Activated CD8-positive, alpha-beta T cell treated with anti-CD3 and anti-CD28 coated beads for 36 hours (primary cell): Measurements from ENCODE around the gene RARRES1. TPM values are rescaled to one million over a fixed set of nuclear protein-coding genes. Genes with fewer than 3 reads are reported as not detected.
A peak's percentile ranks its signal among the peaks of the same experiment; 100 is the strongest.

Experiments used
- ATAC-seq: fragments of 200-7000 bp; cut with Tn5 transposase; one replicate; pipeline ENCODE4 v1.10.0; 2021; ENCODE audit warnings: mild to moderate bottlenecking, moderate library complexity
- CTCF ChIA-PET: fragments of 350-600 bp; sonication (Branson Sonifier 250); formaldehyde crosslinking; loops from one replicate; lab custom pipeline; 2021; ENCODE audit warnings: antibody characterized with exemption; lab: Charles Lee
- POLR2A ChIA-PET: fragments of 350-600 bp; sonication (Branson Sonifier 250); formaldehyde crosslinking; loops from one replicate; lab custom pipeline; 2021; ENCODE audit warnings: antibody characterized with exemption; lab: Charles Lee
- DNase-seq: peaks from one replicate; pipeline ENCODE4 v3.0.0-alpha.2; 2020
- H3K27ac Mint-ChIP-seq: one replicate; pipeline ENCODE4 v1.8.0; 2021; ENCODE audit warnings: mild to moderate bottlenecking, mixed read lengths
- H3K27me3 Mint-ChIP-seq: one replicate; pipeline ENCODE4 v1.8.0; 2021; ENCODE audit warnings: mixed read lengths
- H3K36me3 Mint-ChIP-seq: one replicate; pipeline ENCODE4 v1.8.0; 2021; ENCODE audit warnings: low read depth, mixed read lengths
- H3K4me1 Mint-ChIP-seq: one replicate; pipeline ENCODE4 v1.8.0; 2021; ENCODE audit warnings: low read depth, mixed read lengths
- H3K4me3 Mint-ChIP-seq: one replicate; pipeline ENCODE4 v1.8.0; 2021; ENCODE audit warnings: mild to moderate bottlenecking, moderate library complexity, mixed read lengths
- H3K9me3 Mint-ChIP-seq: one replicate; pipeline ENCODE4 v1.8.0; 2021; ENCODE audit warnings: mixed read lengths
- intact Hi-C: fragments of 100-400 bp; cut with micrococcal nuclease; formaldehyde crosslinking; loops from one replicate; pipeline ENCODE4 v1.10.0; 2022
- total RNA-seq, 2 experiments: library from RNA; stranded (reverse); gene quantifications; one replicate each; pipeline ENCODE4 v1.2.3, GENCODE V29; 2021
- TF ChIP-seq, protein P1 (sequence below): fragments of 200-600 bp; IDR thresholded peaks from one replicate; pipeline ENCODE4 v1.8.0; 2022; ENCODE audit warnings: antibody characterized with exemption, mild to moderate bottlenecking

Gene RARRES1, protein sequence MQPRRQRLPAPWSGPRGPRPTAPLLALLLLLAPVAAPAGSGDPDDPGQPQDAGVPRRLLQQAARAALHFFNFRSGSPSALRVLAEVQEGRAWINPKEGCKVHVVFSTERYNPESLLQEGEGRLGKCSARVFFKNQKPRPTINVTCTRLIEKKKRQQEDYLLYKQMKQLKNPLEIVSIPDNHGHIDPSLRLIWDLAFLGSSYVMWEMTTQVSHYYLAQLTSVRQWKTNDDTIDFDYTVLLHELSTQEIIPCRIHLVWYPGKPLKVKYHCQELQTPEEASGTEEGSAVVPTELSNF
- total RNA-seq: not detected

DNA sequence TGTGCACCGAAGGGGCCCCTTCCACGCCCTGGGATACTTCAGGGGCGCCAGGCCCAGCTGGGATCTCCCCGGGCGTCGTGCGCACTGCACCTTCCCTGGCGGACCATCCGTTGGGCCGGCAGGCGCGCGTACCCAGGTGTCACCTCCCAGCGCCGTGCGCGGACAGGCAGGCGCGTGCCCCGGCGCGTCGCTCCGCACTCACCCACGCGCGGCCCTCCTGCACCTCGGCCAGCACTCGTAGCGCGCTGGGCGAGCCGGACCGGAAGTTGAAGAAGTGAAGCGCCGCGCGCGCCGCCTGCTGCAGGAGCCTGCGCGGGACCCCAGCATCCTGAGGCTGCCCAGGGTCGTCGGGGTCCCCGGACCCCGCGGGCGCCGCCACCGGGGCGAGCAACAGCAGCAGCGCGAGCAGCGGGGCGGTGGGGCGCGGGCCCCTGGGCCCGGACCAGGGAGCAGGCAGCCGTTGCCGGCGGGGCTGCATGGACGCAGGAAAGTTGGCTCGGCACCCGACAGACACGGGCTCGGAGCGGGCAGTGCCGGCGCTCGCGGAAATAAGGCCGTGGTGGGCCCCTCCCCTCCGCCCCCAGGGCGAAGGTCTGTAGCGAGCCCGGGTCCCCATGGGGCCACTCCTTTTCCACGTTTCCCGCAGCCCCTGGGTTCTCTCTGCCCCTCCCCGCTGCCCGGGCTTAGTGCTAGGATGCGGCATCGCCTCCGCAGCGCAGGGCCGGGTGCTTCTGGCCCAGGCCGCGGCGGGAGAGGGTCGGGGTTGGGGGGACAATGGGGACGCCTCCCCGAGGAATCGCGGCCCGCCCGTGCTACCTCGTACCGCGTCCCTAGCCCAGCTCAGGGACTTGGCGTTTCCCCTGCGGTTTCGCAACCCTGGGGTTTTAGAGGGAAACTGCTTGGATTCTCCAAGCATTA is at the start of gene RARRES1:
RARRES1 (minus strand) TSS at position 520 of the 918 bp plus-strand sequence; CDS start at position 478, 42 bp downstream.
- ATAC-seq (peak; percentile 72), DNase-seq (peak; percentile 63)
- no peak within 1 kb of the TSS for H3K27ac Mint-ChIP-seq
- H3K36me3 Mint-ChIP-seq: peaks cover 14% of the 10 kb centered on the region
- TF ChIP-seq, protein P1, sequence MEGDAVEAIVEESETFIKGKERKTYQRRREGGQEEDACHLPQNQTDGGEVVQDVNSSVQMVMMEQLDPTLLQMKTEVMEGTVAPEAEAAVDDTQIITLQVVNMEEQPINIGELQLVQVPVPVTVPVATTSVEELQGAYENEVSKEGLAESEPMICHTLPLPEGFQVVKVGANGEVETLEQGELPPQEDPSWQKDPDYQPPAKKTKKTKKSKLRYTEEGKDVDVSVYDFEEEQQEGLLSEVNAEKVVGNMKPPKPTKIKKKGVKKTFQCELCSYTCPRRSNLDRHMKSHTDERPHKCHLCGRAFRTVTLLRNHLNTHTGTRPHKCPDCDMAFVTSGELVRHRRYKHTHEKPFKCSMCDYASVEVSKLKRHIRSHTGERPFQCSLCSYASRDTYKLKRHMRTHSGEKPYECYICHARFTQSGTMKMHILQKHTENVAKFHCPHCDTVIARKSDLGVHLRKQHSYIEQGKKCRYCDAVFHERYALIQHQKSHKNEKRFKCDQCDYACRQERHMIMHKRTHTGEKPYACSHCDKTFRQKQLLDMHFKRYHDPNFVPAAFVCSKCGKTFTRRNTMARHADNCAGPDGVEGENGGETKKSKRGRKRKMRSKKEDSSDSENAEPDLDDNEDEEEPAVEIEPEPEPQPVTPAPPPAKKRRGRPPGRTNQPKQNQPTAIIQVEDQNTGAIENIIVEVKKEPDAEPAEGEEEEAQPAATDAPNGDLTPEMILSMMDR: no peak
- peaks cover 2% of the 10 kb centered on the region for H3K27me3 Mint-ChIP-seq
- peaks cover 9% of the 10 kb centered on the region for H3K9me3 Mint-ChIP-seq
- peak within 1 kb of the TSS; percentile 56 for H3K4me3 Mint-ChIP-seq
- intact Hi-C loops: no loop called here
- peaks cover 16% of the 10 kb centered on the region for H3K4me1 Mint-ChIP-seq
- ChIA-PET POLR2A (no interaction called here), CTCF (no interaction called here)

DNA sequence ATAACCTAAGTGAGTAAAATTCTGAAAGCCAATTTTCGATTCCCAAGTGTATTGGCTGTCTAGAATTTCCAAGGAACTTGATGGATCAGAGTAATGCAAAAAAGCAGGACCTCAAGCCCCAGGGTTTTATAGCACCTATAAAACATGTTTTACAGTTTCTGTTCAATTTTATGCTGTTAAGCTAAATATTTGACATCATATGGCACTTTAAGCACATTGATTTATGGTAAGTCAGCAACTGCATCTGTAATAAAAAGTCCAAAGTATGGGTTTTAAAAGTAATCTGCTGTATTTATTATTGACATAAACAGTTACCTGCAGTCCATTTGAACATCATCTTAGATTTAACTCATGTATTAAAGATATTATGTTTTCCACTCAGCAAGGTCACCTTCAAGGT is 49.6 kb upstream of the RARRES1 start:
- intact Hi-C loops: no loop called here
- Mint-ChIP-seq H3K27me3 (no peaks in the 10 kb centered on the region), H3K27ac (no peak overlapping the region), H3K4me1 (no peaks in the 10 kb centered on the region), H3K36me3 (no peaks in the 10 kb centered on the region), H3K9me3 (peaks cover 3% of the 10 kb centered on the region), H3K4me3 (no peak overlapping the region)
- ATAC-seq: no peak
- no peak for DNase-seq
- ChIA-PET POLR2A (no interaction called here), CTCF (no interaction called here)
- TF ChIP-seq, protein P1: no peak

DNA sequence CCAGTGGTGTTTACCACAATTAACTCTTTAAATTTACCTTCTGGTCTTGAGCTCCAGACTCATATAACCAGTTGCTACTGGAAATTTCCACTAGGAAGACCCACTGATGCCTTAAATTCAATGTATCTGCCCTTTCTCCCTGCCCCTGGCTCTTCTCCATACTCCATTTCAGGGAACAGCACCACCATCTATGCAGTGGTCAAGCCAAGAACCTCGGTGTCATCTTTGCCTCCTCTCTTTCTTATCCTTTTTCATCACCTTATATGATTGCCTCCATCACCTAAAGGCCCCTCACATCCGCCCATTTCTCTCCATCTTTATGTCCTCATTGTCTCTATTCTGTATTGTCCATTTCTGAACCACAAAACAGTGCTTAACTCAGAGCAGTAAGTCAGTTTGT is 48.9 kb upstream of the RARRES1 start:
- intact Hi-C loops: no loop called here
- POLR2A ChIA-PET: no interaction called here
- DNase-seq (no peak), ATAC-seq (no peak)
- no peaks in the 10 kb centered on the region for H3K36me3 Mint-ChIP-seq
- no peaks in the 10 kb centered on the region for H3K9me3 Mint-ChIP-seq
- no peaks in the 10 kb centered on the region for H3K4me1 Mint-ChIP-seq
- TF ChIP-seq, protein P1: no peak
- no peaks in the 10 kb centered on the region for H3K27me3 Mint-ChIP-seq
- no peak overlapping the region for H3K4me3 Mint-ChIP-seq
- no peak overlapping the region for H3K27ac Mint-ChIP-seq
- CTCF ChIA-PET: interaction anchor here (1.9 kb wide), 1 partner anchor 10 kb away, joined by 8 read pairs; no protein-coding TSS in a partner anchor

DNA sequence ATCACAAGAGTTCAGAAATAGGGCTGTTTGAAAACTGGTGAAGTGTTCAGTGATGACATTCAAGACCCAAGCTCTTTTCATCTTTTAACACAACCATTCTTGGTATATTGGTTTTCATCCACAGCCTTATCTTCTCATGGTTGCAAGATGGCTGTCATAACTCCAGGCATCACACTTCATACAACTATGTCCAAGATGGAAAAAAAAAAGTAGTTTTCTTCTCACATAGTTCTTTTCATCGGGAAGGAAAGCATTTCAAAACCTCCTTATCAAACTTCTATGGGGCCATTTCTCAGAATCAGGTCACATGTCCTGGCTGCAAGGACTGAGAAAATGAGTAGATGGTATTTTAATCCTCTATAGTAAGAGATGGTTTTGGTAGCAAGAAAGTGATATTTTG is 48.5 kb upstream of the RARRES1 start:
- intact Hi-C loops: no loop called here
- no peak overlapping the region for H3K4me3 Mint-ChIP-seq
- no peaks in the 10 kb centered on the region for H3K9me3 Mint-ChIP-seq
- no peaks in the 10 kb centered on the region for H3K36me3 Mint-ChIP-seq
- ATAC-seq (no peak), DNase-seq (no peak)
- TF ChIP-seq, protein P1: no peak
- POLR2A ChIA-PET: no interaction called here
- CTCF ChIA-PET: interaction anchor here (0.9 to 1.9 kb wide), 4 partner anchors 11 to 122 kb away, joined by 3 to 8 read pairs (median 4); no protein-coding TSS in a partner anchor
- no peaks in the 10 kb centered on the region for H3K27me3 Mint-ChIP-seq
- no peak overlapping the region for H3K27ac Mint-ChIP-seq
- no peaks in the 10 kb centered on the region for H3K4me1 Mint-ChIP-seq
